ENCODE data around the gene DCHS1.

Gene DCHS1

GRCh38 chr11:6670202-6670830 is 14.7 kb upstream of the DCHS1 start:
- no peak for DNase-seq (ENCODE audit: low read depth)

- no peak for DNase-seq (ENCODE audit: low read depth)
These were observed 12.2 kb upstream of the DCHS1 start for GRCh38 chr11:6667733-6668374.

GRCh38 chr11:6666302-6667183 is 10.9 kb upstream of the DCHS1 start:
- DNase-seq (ENCODE audit: low read depth) = no peak

GRCh38 chr11:6664551-6664950 is 8.9 kb upstream of the DCHS1 start:
- DNase-seq (ENCODE audit: low read depth) = no peak

- DNase-seq (ENCODE audit: low read depth) = no peak
These were observed 8.3 kb upstream of the DCHS1 start for GRCh38 chr11:6663794-6664469.

GRCh38 chr11:6660712-6661111 is 5.1 kb upstream of the DCHS1 start:
- DNase-seq (ENCODE audit: low read depth) = no peak

- no peak for DNase-seq (ENCODE audit: low read depth)
These were observed 3.0 kb upstream of the DCHS1 start for GRCh38 chr11:6658647-6659046.

GRCh38 chr11:6657346-6657745 is 1.7 kb upstream of the DCHS1 start:
- DNase-seq (ENCODE audit: low read depth) = no peak

- no peak for DNase-seq (ENCODE audit: low read depth)
These were observed 1.3 kb upstream of the DCHS1 start for GRCh38 chr11:6656936-6657335.

- no peak for DNase-seq (ENCODE audit: low read depth)
These were observed 941 bp upstream of the DCHS1 start for GRCh38 chr11:6656584-6656915.

GRCh38 chr11:6655020-6655789 is 404 bp downstream of the DCHS1 start:
- DNase-seq (ENCODE audit: low read depth) = no peak

- DNase-seq (ENCODE audit: low read depth) = no peak
These were observed 1.2 kb downstream of the DCHS1 start for GRCh38 chr11:6654281-6655019.

- no peak for DNase-seq (ENCODE audit: low read depth)
These were observed 2.0 kb downstream of the DCHS1 start for GRCh38 chr11:6653656-6654055.

GRCh38 chr11:6653097-6653496 is 2.5 kb downstream of the DCHS1 start:
- no peak for DNase-seq (ENCODE audit: low read depth)

GRCh38 chr11:6652182-6652581 is 3.4 kb downstream of the DCHS1 start:
- DNase-seq (ENCODE audit: low read depth) = no peak

GRCh38 chr11:6650980-6651379 is 4.6 kb downstream of the DCHS1 start:
- no peak for DNase-seq (ENCODE audit: low read depth)

- no peak for DNase-seq (ENCODE audit: low read depth)
These were observed 5.5 kb downstream of the DCHS1 start for GRCh38 chr11:6650104-6650503.

GRCh38 chr11:6648501-6648900 is 7.1 kb downstream of the DCHS1 start:
- no peak for DNase-seq (ENCODE audit: low read depth)

GRCh38 chr11:6647836-6648235 is 7.8 kb downstream of the DCHS1 start:
- no peak for DNase-seq (ENCODE audit: low read depth)

- no peak for DNase-seq (ENCODE audit: low read depth)
These were observed 8.5 kb downstream of the DCHS1 start for GRCh38 chr11:6646918-6647679.

- DNase-seq (ENCODE audit: low read depth) = no peak
These were observed 9.1 kb downstream of the DCHS1 start for GRCh38 chr11:6646576-6646917.

Measured in HS-27A (cell line).